PFSK-1 (cell line): Measurements from ENCODE around the gene ODAPH.

Source experiments
- FOXP2 ChIP-seq: optimal IDR thresholded peaks from 2 replicates; pipeline ENCODE3; 2011; ENCODE audit warnings: borderline replicate concordance, control low read depth, inconsistent platforms; ENCODE audit not compliant: insufficient read depth; ENCODE audit errors: extremely low read length, extremely low read depth
- POLR2AphosphoS5 ChIP-seq: IDR thresholded peaks from 2 replicates; pipeline ENCODE4 v1.6.1; 2012; ENCODE audit warnings: low read depth, mild to moderate bottlenecking, control low read depth, low read length, moderate library complexity
- REST ChIP-seq, 2 experiments: IDR thresholded peaks; 2 replicates each; pipeline versions ENCODE4 v1.6.1 to v1.8.0; 2011 to 2012; ENCODE audit warnings: low read depth in 2 of 2, low read length in 2 of 2, control low read depth in 1 of 2, inconsistent platforms in 1 of 2, mild to moderate bottlenecking in 1 of 2, moderate library complexity in 1 of 2; ENCODE audit not compliant: insufficient read depth in 1 of 2
- SIN3A ChIP-seq: IDR thresholded peaks from 2 replicates; pipeline ENCODE4 v1.6.1; 2012; ENCODE audit warnings: mild to moderate bottlenecking, low read length, moderate library complexity, borderline replicate concordance; ENCODE audit not compliant: insufficient read depth
- TAF1 ChIP-seq: IDR thresholded peaks from 2 replicates; pipeline ENCODE4 v1.6.1; 2012; ENCODE audit warnings: low read length, control low read depth, borderline replicate concordance; ENCODE audit not compliant: insufficient read depth

Gene ODAPH

GRCh38 chr4:75544870-75545269 lies 11.0 kb upstream of the ODAPH start:
- TF ChIP-seq SIN3A (no peak), TAF1 (no peak), FOXP2 (no peak), POLR2AphosphoS5 (no peak), REST (IDR thresholded peaks at IDR 0.05; ENCODE audit: insufficient read depth in 1 of 2, low read depth in 2 of 2, low read length in 2 of 2) (no peak)

GRCh38 chr4:75545526-75545925 lies 10.3 kb upstream of the ODAPH start:
- no peak for TF ChIP-seq FOXP2
- TF ChIP-seq REST (IDR thresholded peaks at IDR 0.05; ENCODE audit: insufficient read depth in 1 of 2, low read depth in 2 of 2, low read length in 2 of 2) = no peak
- TF ChIP-seq TAF1 = no peak
- no peak for TF ChIP-seq SIN3A
- no peak for TF ChIP-seq POLR2AphosphoS5

GRCh38 chr4:75547647-75548387 lies 8.0 kb upstream of the ODAPH start:
- TF ChIP-seq FOXP2 (no peak), TAF1 (no peak), POLR2AphosphoS5 (no peak), REST (IDR thresholded peaks at IDR 0.05; ENCODE audit: insufficient read depth in 1 of 2, low read depth in 2 of 2, low read length in 2 of 2) (no peak), SIN3A (no peak)

- TF ChIP-seq TAF1 (no peak), SIN3A (no peak), POLR2AphosphoS5 (no peak), REST (IDR thresholded peaks at IDR 0.05; ENCODE audit: insufficient read depth in 1 of 2, low read depth in 2 of 2, low read length in 2 of 2) (no peak), FOXP2 (no peak)
Measured at GRCh38 chr4:75549019-75549418, 6.8 kb upstream of the ODAPH start.
